A673 (cell line): ENCODE data around the gene DNASE1L3. TPM values are rescaled to one million over a fixed set of nuclear protein-coding genes. Genes with fewer than 3 reads are reported as not detected.

Experiments
- BruUV-seq: library from RNA; stranded (reverse); fragments of 400-500 nt; replicated peaks from 2 replicates; lab custom pipeline; 2021; lab: Mats Ljungman, UMichigan
- CTCF ChIA-PET: fragments of 300-600 bp; sonication (Branson Sonifier 250); formaldehyde crosslinking; loops from one replicate; lab custom pipeline; 2022; ENCODE audit warnings: antibody characterized with exemption; lab: Charles Lee
- POLR2A ChIA-PET: fragments of 300-600 bp; sonication (Branson Sonifier 250); formaldehyde crosslinking; loops from one replicate; lab custom pipeline; 2022; ENCODE audit warnings: antibody characterized with exemption; ENCODE audit not compliant: low non-redundant PET; lab: Charles Lee
- DNase-seq: peaks from one replicate; pipeline ENCODE4 v3.0.0-alpha.2; 2015; ENCODE audit warnings: low spot score
- H3K27ac ChIP-seq: fragments of 200-600 bp; sonication (generic); 2 replicates; pipeline ENCODE4 v1.5.1; 2016; ENCODE audit warnings: mixed run types, low read depth, mild to moderate bottlenecking, mixed read lengths, antibody characterized with exemption, low read length; ENCODE audit not compliant: poor library complexity, severe bottlenecking
- H3K27me3 ChIP-seq: fragments of 200-600 bp; sonication (generic); replicated peaks from 2 replicates; pipeline ENCODE4 v1.6.1; 2017; ENCODE audit warnings: mixed run types, low read depth, mild to moderate bottlenecking, mixed read lengths, antibody characterized with exemption, low read length; ENCODE audit not compliant: insufficient read depth, poor library complexity
- H3K36me3 ChIP-seq: fragments of 200-600 bp; sonication (generic); 2 replicates; pipeline ENCODE4 v1.6.1; 2016; ENCODE audit warnings: mixed run types, mild to moderate bottlenecking, mixed read lengths, antibody characterized with exemption, low read length; ENCODE audit not compliant: insufficient read depth, poor library complexity, severe bottlenecking
- H3K4me1 ChIP-seq: fragments of 200-600 bp; sonication (generic); 2 replicates; pipeline ENCODE4 v1.6.1; 2017; ENCODE audit warnings: mixed run types, mild to moderate bottlenecking, mixed read lengths, antibody characterized with exemption, low read length; ENCODE audit not compliant: insufficient read depth, poor library complexity, severe bottlenecking
- H3K4me3 ChIP-seq: fragments of 200-600 bp; sonication (generic); 2 replicates; pipeline ENCODE4 v1.5.1; 2016; ENCODE audit warnings: low read depth, mixed run types, mild to moderate bottlenecking, mixed read lengths, low read length; ENCODE audit not compliant: poor library complexity, severe bottlenecking
- H3K9me3 ChIP-seq: fragments of 200-600 bp; sonication (generic); 2 replicates; pipeline ENCODE4 v1.6.1; 2016; ENCODE audit warnings: mixed run types, low read depth, mild to moderate bottlenecking, mixed read lengths, antibody characterized with exemption, low read length; ENCODE audit not compliant: poor library complexity, severe bottlenecking
- EZH2 ChIP-seq: fragments of 200-600 bp; sonication (generic); IDR thresholded peaks from 2 replicates; pipeline ENCODE4 v1.6.1; 2017; ENCODE audit warnings: borderline replicate concordance, low read depth, mild to moderate bottlenecking, mixed read lengths, antibody characterized with exemption, low read length; ENCODE audit not compliant: poor library complexity, severe bottlenecking
- intact Hi-C: fragments of 100-400 bp; cut with micrococcal nuclease; formaldehyde crosslinking; loops from one replicate; pipeline ENCODE4 v1.10.0; 2022; ENCODE audit not compliant: unreplicated experiment
- total RNA-seq: library from RNA; stranded (reverse); gene quantifications from 2 replicates; pipeline ENCODE4 v1.2.3, GENCODE V29; 2021
- TF ChIP-seq, protein P1 (sequence below): fragments of 300-800, 200-600 bp; sonication (generic); conservative IDR thresholded peaks from 2 replicates; pipeline ENCODE4 v1.5.1; 2017; ENCODE audit warnings: low read depth, mild to moderate bottlenecking, antibody characterized with exemption, low read length, moderate library complexity, mixed read lengths

Gene DNASE1L3
- total RNA-seq, 1 experiment from 2014 or later, result not detected

DNA sequence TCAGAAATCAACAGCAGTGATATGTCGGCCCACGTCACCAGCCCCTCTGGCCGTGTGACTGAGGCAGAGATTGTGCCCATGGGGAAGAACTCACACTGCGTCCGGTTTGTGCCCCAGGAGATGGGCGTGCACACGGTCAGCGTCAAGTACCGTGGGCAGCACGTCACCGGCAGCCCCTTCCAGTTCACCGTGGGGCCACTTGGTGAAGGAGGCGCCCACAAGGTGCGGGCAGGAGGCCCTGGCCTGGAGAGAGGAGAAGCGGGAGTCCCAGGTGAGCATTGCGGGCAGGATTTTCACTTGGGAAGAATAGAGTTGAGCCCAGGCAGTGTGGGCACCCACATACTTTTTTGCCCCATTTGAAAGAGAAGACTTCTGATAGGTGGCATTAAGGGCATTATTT lies 57.4 kb downstream of the DNASE1L3 start:
- H3K27ac ChIP-seq, result no peak overlapping the region
- no peaks in the 10 kb centered on the region for H3K9me3 ChIP-seq
- TF ChIP-seq EZH2, result no peak
- TF ChIP-seq, protein P1, sequence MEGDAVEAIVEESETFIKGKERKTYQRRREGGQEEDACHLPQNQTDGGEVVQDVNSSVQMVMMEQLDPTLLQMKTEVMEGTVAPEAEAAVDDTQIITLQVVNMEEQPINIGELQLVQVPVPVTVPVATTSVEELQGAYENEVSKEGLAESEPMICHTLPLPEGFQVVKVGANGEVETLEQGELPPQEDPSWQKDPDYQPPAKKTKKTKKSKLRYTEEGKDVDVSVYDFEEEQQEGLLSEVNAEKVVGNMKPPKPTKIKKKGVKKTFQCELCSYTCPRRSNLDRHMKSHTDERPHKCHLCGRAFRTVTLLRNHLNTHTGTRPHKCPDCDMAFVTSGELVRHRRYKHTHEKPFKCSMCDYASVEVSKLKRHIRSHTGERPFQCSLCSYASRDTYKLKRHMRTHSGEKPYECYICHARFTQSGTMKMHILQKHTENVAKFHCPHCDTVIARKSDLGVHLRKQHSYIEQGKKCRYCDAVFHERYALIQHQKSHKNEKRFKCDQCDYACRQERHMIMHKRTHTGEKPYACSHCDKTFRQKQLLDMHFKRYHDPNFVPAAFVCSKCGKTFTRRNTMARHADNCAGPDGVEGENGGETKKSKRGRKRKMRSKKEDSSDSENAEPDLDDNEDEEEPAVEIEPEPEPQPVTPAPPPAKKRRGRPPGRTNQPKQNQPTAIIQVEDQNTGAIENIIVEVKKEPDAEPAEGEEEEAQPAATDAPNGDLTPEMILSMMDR, result no peak
- intact Hi-C loops, result no loop called here
- no peaks in the 10 kb centered on the region for H3K36me3 ChIP-seq
- H3K27me3 ChIP-seq, result no peaks in the 10 kb centered on the region
- POLR2A ChIA-PET, result no interaction called here
- peaks cover 12% of the 10 kb centered on the region for H3K4me1 ChIP-seq
- CTCF ChIA-PET, result no interaction called here
- H3K4me3 ChIP-seq, result no peak overlapping the region
- DNase-seq, result no peak
- BruUV-seq, result no TSS peak

DNA sequence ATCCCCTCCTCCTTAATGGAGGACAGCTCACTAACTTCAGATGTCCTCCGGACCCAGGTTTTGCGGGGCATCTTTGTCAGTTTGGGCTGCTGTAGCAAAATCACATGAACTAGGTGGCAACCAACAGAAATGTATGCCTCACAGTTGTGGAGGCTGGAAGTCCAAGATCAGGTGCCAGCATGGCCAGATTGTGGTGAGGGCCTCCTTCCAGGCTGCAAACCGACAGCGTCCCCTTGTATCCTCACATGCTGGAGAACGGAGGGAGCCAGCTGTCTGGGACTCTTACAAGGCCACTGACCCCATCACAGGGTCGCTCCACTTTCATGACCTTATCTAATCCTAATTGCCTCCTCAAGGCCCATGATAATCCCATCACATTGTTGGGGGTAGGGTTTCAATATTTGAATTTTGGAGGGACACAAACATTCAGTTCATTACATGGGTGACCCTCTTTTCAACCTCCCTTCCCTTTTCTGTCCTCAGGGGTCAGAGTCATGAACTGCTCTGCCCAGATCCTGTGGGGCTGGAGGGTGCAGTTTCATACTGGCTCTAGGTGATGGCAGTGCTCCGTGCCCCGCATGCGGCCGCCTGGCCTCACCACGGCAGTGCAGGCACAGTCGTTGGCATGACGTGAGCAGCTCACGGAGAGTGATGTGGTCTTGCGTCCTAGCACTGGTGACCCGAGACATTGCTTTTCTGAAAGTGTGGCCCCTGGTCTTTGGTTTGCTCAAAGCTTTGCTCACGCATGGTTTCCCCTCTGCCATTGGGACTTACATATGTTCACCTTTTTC lies 58.4 kb downstream of the DNASE1L3 start:
- CTCF ChIA-PET, result no interaction called here
- Histone ChIP-seq H3K4me1 (peaks cover 6% of the 10 kb centered on the region), H3K36me3 (no peaks in the 10 kb centered on the region), H3K27me3 (no peaks in the 10 kb centered on the region), H3K27ac (no peak overlapping the region), H3K4me3 (no peak overlapping the region), H3K9me3 (no peaks in the 10 kb centered on the region)
- DNase-seq, result no peak
- POLR2A ChIA-PET, result no interaction called here
- intact Hi-C loops, result no loop called here
- no TSS peak for BruUV-seq
- TF ChIP-seq, protein P1, result no peak
- TF ChIP-seq EZH2, result no peak

DNA sequence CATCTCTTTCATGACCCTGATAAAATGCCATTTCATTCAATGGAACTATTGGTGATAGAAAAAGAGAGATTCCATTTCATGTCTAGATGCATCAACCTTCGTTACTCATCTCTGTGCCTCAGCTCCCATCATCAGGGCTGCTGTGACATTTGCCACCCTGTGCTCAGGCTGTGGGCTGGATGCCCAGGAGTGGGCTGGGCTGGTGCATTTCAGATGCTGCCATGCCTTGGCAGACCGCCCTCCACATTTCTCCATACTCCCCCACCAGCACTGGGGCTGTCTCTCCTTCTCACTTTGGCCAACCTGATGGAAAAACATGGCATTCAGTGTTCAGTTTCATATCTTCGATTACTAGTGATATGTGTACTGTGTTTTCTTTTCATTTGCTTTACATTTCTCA lies 59.1 kb downstream of the DNASE1L3 start:
- CTCF ChIA-PET, result no interaction called here
- BruUV-seq, result no TSS peak
- H3K4me1 ChIP-seq, result no peaks in the 10 kb centered on the region
- POLR2A ChIA-PET, result no interaction called here
- intact Hi-C loops, result no loop called here
- no peaks in the 10 kb centered on the region for H3K27me3 ChIP-seq
- TF ChIP-seq, protein P1, result no peak
- TF ChIP-seq EZH2, result no peak
- H3K36me3 ChIP-seq, result no peaks in the 10 kb centered on the region
- H3K27ac ChIP-seq, result no peak overlapping the region
- H3K9me3 ChIP-seq, result no peaks in the 10 kb centered on the region
- H3K4me3 ChIP-seq, result no peak overlapping the region
- no peak for DNase-seq
